GM13977 (cell line): Measurements from ENCODE around the gene MLST8.
"Not testable (repeated sequence)": the region's sequence is repeated elsewhere in the genome, so short reads cannot be mapped to it uniquely, and the experiment has no call there.

Experiments
- DNase-seq: peaks from one replicate; pipeline ENCODE4 v3.0.0; 2012; ENCODE audit warnings: low spot score
- in situ Hi-C: fragments of 300-500 bp; cut with MboI; formaldehyde crosslinking; loops from one replicate; pipeline ENCODE4 v1.12.0; 2022; ENCODE audit warnings: low sequenced_read_pairs, low pct_unique_long_range_greater_than_20kb, mixed read lengths, inconsistent platforms; ENCODE audit not compliant: unreplicated experiment
- TF ChIP-seq, protein P1 (sequence below): IDR thresholded peaks from 2 replicates; pipeline ENCODE4 v1.5.1; 2012; ENCODE audit warnings: mild to moderate bottlenecking, control low read depth; ENCODE audit not compliant: insufficient read depth; ENCODE audit errors: extremely low read depth, missing control alignments

The MLST8 gene

DNA sequence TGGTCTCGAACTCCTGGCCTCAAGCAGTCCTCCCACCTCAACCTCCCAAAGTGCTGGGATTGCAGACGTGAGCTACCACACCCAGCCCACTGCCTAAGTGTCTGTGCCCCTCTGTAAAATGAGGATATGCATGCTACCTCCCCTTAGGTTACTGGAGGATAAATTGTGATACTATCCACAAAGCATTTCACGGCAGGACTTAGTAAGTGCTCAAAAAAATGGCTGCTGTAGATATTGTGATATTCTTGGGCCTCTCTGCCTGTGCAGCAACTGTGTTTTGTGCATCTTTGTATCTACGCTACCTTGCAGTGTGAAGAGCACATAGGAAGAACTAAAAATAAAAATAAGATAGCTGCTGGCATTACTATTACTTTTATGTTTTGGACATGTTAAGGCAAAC, 7.0 kb upstream of the MLST8 start:
- in situ Hi-C loops: no loop called here
- DNase-seq: no peak

DNA sequence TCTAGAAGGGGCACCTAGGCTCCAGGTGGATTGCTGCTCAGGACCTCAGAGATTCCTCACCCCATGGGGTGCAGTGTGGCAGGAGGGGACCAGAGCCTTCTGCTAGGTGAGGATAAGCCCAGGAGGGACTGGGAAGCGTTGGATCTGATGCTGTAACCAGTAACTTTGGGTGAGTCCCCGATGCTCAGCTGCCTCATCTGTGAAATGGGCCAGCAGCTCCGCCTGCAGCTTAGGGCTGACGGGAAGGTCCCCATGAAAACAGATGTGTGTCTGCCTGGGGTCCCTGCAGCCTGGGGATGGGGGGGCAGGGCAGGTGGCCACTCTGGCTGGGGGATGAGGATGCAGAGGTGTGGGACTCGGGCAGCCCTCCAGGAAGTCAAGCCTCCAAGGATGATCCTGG, 6.2 kb upstream of the MLST8 start:
- DNase-seq: no peak
- in situ Hi-C loops: no loop called here
- TF ChIP-seq, protein P1, sequence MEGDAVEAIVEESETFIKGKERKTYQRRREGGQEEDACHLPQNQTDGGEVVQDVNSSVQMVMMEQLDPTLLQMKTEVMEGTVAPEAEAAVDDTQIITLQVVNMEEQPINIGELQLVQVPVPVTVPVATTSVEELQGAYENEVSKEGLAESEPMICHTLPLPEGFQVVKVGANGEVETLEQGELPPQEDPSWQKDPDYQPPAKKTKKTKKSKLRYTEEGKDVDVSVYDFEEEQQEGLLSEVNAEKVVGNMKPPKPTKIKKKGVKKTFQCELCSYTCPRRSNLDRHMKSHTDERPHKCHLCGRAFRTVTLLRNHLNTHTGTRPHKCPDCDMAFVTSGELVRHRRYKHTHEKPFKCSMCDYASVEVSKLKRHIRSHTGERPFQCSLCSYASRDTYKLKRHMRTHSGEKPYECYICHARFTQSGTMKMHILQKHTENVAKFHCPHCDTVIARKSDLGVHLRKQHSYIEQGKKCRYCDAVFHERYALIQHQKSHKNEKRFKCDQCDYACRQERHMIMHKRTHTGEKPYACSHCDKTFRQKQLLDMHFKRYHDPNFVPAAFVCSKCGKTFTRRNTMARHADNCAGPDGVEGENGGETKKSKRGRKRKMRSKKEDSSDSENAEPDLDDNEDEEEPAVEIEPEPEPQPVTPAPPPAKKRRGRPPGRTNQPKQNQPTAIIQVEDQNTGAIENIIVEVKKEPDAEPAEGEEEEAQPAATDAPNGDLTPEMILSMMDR: no peak

More for the DNA sequence above, 7.0 kb upstream of the MLST8 start:
- TF ChIP-seq, protein P1: no peak

GRCh38 chr16:2199621-2200139, 5.6 kb upstream of the MLST8 start:
- DNase-seq: no peak
- TF ChIP-seq, protein P1: no peak
- in situ Hi-C loops: no loop called here

GRCh38 chr16:2200313-2200712, 4.9 kb upstream of the MLST8 start:
- in situ Hi-C loops: no loop called here
- TF ChIP-seq, protein P1: no peak
- no peak for DNase-seq

DNA sequence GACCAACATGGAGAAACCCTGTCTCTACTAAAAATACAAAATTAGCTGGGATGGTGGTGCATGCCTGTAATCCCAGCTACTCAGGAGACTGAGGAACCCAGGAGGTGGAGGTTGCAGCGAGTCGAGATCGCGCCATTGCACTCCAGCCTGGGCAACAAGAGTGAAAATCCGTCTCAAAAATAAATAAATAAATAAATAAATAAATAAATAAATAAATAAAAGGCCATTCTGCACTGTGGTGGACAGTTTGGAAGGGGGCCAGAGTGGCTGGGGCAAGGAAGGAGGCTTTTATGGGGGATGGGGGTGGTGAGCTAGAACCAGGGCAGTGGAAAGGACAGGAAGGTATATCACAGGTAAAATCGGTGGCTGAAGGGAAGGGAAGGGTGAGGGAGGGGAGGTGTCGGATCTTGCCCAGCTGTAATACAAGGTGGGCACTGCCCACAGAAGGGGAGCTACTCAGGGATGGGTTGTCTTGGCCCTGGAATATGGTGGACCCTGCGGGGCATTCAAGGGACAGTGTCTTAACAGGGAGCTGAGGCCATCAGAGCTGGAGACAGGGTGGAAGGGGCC, 2.0 kb upstream of the MLST8 start:
- DNase-seq, in situ Hi-C loops: not testable (repeated sequence)

DNA sequence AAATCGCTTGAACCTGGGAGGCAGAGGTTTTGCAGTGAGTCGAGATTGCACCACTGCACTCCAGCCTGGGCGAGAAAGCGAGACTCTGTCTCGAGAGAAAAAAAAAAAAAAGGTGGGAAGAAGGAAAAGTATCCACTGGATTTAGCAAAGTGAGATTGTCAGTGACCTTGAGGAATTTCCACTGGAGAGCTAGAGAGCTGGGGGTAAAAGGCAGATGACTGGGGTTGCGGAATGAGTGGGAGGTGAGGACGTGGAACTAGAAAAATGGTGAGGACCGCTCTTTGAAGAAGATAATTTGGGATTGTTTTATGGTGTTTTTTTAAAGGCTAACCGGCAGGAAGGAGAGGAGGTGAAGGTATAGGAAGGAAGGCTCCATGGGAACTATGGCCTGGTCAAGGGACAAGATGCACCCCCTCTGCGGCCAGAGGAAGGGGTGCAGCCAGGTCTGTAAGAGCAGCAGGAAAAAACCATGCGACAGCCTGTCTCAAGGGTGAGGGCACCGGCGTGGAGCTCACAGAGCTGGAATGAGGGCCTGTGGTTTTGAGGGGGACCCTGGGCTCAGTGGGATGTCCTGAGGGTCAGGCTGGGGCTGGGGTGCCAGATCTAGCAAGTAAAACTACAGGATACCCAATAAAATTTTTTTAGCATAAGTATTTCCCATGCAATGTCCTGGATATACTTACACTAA, 694 bp upstream of the MLST8 start:
- TF ChIP-seq, protein P1: no peak
- DNase-seq: no peak
- in situ Hi-C loops: no loop called here

DNA sequence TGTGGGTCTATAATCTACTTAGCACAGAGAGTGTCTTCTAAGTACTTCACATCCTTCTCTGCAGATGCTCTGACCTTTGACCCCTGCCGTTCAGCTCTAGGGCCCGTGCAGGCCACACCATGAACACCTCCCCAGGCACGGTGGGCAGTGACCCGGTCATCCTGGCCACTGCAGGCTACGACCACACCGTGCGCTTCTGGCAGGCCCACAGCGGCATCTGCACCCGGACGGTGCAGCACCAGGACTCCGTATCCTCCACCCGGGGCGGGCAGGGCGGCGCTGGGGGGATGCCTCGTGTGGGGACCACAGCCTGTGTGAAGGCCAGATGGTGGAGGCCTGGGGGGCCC, 686 bp downstream of the MLST8 start:
- in situ Hi-C loops: no loop called here
- TF ChIP-seq, protein P1: no peak
- no peak for DNase-seq
